SH-SY5Y (cell line): ENCODE results near the gene SH2D3A.

Experiments
- GATA2 ChIP-seq: IDR thresholded peaks from 2 replicates; pipeline ENCODE4 v1.6.1; 2011; ENCODE audit warnings: mild to moderate bottlenecking, low read depth, low read length
- GATA3 ChIP-seq: IDR thresholded peaks from 2 replicates; pipeline ENCODE4 v1.6.1; 2011; ENCODE audit warnings: low read depth, mild to moderate bottlenecking, low read length, moderate library complexity

Gene SH2D3A

DNA sequence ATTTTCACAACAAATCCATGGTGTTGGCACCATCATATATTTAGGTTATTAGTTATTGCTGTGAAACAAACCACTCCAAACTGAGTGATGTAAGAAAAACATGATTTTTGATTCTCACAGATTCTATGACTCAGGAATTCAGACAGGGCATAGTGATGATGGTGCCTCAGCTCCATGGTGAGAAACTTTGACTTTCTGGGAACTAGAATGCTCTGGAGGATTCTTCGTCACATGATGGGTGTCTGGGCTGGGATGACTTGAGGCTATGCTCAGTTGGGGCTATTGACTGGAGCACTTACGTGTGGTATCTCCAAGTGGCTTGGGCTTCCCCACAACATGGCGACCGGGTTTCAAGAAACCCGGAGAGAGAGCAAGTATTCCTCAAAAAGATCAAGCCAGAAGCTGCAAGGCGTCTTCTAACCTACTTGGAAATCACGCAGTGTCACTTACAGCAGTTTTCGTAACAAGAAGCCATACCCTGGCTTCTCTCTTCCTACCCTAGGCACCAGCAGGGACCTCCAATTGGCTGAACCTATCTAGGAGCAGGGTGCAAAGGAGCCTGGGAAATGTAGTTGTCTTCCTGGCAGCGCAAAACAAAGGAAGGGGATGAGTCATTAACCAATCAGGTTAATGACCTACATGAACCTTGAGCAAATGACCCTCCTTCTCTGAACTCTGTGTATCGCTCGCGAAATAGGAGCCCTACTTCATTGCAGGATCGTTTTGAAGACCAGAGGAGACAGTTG is 27.6 kb upstream of the SH2D3A start:
- no peak for TF ChIP-seq GATA3
- TF ChIP-seq GATA2, result no peak

DNA sequence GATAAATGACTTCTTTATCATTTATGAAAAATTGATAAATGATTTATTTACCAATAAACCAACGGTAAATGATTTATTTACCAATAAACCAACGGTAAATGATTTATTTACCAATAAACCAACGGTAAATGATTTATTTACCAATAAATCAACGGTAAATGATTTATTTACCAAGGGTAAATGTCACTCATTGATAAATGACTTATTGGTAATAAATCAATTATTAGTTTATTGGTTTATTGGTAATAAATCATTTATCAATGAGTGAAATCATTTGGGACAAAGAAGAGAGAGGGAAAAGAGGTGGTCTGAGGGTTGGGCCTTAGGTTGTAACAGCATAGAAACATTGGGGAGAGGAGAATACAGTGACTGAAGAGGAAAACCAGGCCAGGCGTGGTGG is 26.7 kb upstream of the SH2D3A start:
- no peak for TF ChIP-seq GATA2
- no peak for TF ChIP-seq GATA3

DNA sequence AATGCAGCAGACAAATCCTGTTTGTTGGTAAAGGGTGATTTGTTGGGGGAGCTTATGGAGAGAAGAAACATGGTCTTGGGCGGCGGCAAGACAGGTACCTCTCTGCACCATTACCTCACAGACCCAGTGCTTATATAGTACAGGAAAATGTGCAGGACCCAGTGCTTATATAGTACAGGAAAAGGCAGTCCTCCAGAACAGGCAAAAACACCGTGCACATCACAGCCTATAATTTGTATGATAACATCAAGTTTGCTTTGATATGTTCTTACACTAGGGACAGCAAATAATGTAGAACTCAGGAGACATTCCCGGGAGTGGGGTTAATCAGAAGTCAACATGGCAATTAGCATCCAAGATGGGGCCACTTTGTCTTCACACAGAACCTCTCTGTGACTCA is 26.2 kb upstream of the SH2D3A start:
- no peak for TF ChIP-seq GATA3
- no peak for TF ChIP-seq GATA2

DNA sequence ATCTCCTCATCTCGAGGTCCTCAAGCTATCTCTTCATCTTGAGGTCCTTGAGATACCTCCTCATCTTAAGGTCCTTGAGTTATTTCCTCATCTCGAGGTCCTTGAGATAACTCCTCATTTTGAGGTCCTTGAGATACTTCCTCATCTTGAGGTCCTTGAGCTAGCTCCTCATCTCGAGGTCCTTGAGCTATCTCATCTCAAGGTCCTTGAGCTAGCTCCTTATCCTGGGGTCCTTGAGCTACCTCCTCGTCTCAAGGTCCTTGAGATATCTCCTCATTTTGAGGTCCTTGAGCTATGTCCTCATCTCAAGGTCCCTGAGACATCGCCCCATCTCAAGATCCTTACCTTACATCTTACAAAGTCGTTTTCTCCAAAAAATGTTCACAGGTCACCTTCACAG is 24.0 kb upstream of the SH2D3A start:
- TF ChIP-seq GATA3, result no peak
- no peak for TF ChIP-seq GATA2

DNA sequence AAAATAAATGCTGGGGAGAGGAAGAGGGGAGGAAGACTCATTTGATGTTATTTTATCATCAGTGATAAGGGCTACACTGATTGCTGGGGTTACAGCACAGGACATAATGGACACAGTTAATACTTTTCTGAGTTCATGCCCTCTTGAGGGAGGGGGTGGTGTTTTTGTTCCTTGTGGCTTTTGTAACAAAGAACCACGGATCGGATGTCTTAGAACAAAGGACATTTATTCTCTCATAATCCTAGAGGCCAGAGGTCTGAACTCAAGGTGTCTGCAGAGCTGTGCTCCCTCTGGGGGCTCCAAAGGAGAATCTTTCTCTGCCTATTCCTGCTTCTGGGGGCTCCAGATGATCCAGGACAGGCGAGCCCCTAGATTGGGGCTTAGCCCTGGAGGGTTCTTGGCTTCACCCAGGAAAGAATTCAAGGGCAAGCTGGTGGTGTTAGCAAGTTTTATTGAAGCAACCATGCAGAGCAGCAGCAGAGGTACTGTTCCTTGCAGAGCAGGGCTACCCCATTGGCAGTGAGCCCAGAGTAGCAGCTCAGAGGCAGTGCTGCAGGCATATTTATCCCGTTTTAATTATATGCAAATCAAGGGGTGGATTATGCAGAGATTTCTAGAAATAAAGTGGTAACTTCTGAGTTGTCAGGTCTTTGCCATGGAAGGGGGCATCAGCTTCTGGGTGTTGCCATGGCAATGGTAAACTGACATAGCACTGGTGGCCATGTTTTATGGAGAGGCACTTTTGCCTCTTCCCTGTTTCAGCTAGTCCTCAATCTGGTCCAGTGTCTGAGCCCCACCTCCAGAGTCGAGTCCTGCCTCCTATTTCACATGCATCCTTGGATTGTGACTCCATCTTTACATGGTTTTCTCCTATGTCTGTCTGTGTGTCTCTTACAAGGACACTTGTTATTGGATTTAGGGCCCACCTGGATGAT is 23.2 kb upstream of the SH2D3A start:
- no peak for TF ChIP-seq GATA2
- TF ChIP-seq GATA3, result no peak

DNA sequence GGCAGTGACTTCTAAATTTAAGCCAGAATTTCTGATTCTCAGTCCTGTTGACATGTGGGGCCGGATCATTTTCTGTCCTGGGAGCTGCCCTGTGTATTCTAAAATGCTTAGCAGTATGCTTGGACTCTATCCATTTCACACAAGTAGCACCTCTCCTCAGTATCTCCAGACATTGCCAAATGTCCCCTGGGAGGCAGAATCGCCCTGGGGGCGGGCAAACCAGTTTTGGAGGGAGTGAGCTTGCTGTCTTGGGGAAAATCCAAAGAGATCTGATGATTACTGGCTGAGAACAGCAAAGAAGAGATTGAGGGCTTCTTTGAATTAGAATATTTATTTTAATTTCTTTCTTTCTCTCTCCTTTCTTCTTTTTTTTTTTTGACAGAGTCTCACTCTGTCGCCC is 21.7 kb upstream of the SH2D3A start:
- TF ChIP-seq GATA2 (no peak), GATA3 (no peak)

DNA sequence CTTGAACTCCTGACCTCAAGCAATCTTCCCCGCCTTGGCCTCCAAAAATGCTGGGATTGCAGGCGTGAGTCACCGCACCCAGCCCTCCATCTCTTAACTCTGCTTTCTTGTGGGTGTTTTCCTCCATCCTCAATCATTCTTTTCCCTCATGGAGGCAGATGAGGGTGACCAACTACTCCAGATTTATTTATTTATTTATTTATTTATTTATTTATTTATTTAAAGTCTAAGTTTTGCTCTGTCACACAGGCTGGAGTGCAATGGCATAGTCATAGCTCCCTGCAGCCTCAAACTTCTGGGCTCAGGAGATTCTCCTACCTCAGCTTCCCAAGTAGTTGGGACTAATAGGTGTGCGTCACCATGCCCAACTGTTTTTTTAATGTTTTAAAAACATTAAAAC is 20.2 kb upstream of the SH2D3A start:
- no peak for TF ChIP-seq GATA2
- no peak for TF ChIP-seq GATA3

DNA sequence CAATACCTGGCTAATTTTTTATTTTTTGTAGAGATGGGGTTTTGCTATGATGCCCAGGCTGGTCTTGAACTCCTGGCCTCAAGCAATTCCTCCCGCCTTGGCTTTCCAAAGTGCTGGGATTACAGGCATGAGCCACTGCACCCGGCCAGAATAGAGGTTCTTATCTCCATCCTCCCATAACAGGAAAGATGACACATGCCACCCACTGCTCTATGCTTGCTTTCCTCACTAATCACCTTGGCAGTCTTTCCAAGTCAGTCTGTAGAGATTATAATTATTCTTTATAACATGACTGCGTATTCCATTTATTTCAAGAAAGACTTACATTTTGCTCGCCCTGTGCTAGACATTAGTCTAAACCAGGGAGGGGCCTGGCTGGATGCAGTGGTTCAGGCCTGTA is 12.0 kb upstream of the SH2D3A start:
- TF ChIP-seq GATA3 (no peak), GATA2 (no peak)

DNA sequence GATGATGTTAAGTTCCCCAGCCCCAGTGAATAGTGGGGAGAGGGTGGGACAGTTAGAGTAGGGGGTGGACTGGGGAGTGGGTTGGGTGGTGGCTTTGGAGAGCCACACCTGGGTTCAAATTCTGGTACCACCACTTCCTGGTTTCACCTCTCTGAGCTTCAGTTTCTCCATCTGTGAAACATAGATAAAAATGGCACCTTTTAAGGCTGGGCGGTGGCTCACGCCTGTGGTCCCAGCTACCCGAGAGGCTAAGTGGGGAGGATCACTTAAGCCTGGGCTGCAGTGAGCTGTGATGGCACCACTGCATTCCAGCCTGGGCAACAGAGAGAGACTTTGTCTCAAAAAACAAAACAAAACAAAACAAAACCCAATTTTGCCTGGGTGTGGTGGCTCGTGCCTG is 11.2 kb upstream of the SH2D3A start:
- TF ChIP-seq GATA3 (no peak), GATA2 (no peak)

DNA sequence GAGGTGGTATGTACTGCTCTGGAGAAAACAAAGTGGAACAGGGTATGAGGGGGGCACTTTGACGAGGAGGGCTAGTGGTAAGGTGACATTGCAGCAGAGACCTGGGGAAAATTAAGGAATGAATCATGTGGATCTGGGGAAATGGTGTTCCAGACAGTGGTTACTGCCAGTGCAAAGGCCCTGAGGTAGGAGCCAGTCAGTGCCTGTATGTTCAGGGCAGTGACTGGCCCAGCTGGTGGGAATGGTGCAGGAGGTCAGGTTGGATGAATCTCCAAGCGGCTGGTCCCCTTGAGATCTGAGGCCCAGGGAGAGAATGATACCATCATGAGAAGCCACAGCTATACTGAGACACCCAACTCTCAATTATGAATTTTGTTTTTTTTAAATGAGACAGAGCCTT is 10.2 kb upstream of the SH2D3A start:
- TF ChIP-seq GATA3, result no peak
- TF ChIP-seq GATA2, result no peak

DNA sequence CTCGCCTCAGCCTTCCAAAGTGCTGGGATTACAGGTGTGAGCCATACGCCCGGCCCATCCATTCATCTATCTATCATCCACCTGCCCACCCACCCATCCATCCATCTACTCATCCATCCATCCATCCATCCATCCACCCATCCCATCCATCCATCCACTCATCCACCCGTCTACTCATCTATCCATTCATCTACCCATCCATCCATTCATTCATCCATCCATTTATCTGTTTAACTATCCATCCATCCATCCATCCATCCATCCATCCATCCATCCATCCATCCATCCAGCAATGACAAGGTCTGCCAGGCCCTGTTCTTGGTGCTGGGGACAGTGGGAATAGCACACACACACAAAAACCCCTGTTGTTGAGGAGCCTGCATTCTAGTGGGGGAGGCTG is 9.8 kb upstream of the SH2D3A start:
- no peak for TF ChIP-seq GATA2
- no peak for TF ChIP-seq GATA3

DNA sequence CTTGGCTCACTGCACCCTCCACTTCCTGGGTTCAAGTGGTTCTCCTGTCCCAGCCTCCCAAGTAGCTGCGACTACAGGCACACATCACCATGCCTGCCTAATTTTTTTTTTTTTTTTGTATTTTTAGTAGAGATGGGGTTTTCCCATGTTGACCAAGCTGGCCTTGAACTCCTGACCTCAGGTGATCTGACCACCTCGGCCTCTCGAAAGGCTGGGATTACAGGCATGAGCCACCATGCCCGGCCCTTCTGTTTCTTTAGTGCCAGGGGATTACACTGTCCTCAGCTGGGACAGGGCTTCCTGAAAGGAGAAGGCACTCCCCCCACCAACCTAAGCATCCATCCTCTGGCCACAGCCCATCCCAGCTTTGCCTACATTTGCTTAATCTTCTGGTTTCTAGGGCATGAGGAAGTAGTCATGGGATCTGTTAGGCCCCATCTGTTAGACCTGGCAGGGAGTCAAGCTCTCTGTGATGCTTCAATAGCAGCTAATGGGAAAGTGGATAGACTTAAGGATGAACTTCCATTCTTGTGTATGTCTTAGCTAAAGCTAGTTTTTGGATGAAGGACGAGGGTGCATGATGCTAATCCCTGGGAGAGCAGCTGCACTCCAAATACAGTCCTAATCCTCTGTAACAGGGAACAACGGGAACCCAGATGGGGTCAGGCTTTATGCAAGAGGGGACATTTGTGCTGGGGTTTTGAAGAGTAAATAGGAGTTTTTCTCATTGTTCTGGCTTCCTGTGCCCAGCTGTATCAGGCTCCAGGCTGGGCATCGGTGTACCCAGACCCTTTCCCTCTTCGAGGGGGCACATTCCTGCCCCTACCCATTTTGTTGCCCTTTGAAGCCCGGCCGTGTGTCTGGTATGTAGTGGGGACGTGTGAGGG is 7.8 kb upstream of the SH2D3A start:
- no peak for TF ChIP-seq GATA3
- TF ChIP-seq GATA2, result no peak

DNA sequence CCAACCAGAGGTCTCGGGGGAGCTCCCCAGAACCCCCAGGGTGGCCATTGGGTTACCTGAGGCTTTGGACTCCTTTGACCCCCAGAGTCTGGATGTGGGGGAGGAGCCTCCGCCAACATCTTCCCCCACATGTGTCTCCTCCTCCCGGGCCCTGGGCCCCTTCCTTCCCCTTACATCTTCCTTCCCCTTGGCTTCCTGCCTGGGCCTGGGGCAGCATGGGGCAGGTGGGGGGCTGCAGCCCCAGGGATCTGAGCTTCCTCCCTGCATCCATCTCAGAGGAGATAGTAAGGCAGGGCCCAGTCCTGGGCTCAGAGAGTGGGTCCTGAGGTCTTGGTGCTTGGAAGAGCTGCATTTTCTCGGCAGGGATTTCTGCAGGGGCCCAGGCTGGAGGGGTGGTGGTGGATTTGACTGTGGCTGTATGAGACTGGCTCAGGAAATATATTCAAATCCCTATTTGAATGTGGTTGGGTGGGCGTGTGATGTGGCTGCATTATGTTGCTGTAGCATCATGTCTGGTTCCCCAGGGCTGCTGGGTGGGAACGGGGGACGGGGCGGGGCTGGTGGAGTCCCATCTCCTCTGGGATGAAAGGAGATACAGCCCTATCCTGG is 6.2 kb upstream of the SH2D3A start:
- TF ChIP-seq GATA2 (no peak), GATA3 (no peak)
